GM21360 (cell line): ENCODE data around the gene HOGA1.

Source experiments
- ATAC-seq: cut with Tn5 transposase; IDR thresholded peaks from one replicate; pipeline ENCODE4 v1.9.1; 2021; ENCODE audit warnings: mild to moderate bottlenecking, moderate library complexity; ENCODE audit not compliant: unreplicated experiment

The HOGA1 gene

DNA sequence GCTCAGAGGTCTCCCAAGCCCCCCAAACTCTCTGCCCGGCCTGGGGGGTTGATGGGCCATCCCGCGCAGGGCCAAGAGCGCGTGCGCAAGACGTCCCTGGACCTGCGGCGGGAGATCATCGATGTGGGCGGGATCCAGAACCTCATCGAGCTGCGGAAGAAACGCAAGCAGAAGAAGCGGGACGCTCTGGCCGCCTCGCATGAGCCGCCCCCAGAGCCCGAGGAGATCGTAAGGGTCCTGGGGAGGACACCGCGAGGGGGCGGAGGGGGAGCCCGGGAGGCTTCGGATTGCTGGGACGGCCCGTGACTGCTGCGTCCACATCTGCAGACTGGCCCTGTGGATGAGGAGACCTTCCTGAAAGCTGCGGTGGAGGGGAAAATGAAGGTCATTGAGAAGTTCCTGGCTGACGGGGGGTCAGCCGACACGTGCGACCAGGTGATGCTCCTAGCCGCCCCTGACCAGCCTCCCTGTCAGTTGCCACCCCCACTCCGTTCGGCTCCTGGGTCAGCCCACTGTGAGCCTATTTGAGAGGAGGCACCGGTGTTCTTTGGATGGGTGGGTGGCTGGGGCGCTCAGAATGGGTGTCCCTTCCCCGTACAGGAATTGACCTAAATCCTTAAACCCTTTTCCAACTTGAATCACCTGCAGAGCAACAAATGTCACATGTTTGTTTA is 5.9 kb upstream of the HOGA1 start:
- ATAC-seq: no peak

DNA sequence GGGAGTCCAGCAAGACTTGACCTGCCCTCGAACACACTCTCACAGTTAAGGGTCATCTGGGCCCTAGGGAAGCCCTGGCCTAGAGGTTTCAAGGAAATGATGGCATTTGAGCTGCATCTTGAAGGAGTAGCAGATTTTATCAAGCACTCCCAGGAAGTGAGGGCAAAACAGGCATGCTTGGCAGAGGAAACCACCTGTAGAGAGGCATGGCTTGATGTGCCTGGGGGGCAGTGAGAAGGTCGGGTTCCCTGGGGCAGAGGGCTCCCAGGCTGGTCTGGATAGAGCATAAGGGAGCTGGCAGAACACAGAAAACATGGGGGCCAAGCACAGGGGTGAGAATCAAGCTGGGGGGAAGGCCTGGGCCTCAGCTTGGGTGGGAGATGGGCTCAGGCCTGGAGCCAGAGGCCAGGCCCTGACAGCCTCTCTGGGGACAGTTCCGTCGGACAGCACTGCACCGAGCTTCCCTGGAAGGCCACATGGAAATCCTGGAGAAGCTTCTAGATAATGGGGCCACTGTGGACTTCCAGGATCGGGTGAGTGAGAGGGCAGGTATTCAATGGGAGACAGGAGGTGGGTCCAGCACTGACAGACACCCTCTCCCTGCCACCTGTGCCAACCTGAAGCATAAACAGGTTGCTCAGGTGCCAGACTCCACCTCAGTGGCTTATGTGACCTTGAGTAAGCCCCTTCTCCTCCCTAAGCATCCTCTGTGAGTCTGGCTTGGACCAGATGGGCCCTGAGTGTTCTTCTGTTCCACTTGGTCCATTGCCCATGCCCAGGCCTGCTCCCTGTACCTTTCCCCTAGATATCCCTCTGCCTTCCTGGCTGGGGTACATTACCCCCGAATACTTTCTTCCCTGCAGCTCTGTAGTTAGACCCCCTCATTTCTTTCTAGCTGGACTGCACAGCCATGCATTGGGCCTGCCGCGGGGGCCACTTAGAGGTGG is 3.5 kb upstream of the HOGA1 start:
- no peak for ATAC-seq

DNA sequence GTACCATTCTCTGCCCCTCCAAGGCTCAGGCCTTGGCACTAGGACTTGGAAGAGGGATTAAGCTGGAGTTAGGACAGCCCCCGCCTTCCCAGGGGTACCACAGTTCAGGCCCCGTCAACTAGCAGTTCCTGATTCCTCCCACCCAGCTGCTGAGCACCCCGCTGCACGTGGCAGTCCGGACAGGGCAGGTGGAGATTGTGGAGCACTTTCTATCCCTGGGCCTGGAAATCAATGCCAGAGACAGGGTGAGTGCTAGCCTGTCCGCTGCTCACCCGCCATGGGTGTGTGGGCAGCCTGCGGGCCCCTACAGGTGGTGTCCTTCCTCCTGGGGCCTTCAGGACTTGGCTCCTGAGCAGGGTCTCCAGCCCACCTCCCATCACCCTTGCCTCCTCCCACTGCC is 2.0 kb upstream of the HOGA1 start:
- ATAC-seq: no peak

DNA sequence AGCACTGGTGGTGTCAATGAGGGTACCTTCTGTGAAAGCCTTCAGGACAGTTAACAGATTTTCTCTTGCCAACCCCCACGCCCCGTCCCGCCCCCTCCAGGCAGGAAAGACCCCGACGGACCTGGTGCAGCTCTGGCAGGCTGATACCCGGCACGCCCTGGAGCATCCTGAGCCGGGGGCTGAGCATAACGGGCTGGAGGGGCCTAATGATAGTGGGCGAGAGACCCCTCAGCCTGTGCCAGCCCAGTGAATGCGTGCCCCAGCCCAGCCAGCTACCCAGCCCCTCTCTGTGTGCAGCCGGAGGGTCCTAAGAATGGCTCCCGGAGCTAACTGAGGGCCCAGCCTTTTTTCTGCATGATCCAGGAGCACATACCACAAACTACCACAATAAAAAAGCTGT is 713 bp upstream of the HOGA1 start:
- no peak for ATAC-seq

DNA sequence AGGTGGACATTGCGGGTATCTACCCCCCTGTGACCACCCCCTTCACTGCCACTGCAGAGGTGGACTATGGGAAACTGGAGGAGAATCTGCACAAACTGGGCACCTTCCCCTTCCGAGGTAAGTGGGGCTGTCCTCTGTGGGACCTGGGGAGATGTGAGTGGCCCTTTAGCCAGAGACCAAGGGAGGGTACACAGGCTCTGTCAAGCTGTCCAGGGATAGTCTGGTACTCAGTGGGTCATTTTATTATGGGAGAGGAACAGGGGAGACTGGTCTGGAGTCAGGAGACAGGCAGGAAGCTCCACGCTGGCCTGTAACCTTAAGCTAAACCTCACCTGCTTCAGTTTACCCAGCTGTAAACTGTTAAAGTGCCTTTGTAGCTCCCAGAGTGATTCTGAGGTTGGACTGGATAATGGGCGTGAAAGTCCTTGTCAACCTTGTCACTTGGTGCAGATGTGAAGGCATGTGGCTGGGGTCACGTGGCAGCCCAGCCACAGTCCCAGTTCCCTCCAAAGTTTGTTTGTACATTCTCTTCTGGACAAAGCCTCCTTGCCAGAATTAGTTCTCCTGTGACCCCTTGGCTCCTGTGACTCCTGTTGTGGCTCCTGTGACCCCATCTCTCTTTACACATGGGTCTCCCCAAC is 729 bp downstream of the HOGA1 start:
- no peak for ATAC-seq

DNA sequence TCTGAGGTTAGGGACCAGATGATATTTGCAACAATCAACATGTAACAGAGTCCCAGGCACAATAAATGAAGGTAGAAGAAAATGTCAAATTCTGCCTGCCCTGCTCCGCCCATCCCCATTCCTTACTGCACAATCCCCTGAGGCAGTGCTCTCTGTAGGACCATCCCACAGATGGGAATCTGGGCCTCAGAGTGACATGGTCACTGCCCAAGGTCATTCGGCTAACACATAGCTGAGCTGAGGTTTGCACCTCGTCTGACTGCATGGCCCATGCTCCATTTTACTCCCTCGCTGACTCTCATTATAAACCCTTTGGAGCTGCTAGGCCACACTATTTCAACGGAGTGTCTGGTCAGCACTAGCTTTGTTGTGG is 1.2 kb downstream of the HOGA1 start:
- no peak for ATAC-seq

DNA sequence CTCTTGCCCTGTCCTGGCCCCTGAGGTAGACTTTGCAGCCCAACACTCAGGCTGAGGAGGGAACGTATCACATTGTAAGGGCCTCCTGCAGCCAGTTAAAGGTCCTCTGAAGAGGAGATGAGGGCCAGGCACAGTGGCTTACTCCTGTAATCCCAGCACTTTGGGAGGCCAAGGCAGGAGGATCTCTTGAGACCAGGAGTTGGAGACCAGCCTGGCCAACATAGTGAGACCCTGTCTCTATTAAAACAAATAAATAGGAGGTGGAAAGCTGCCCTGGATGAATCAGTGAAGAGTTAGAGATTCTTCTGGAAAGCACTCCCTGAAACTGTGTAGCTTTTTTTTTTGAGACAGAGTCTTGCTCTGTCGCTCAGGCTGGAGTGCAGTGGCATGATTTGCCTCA is 3.0 kb downstream of the HOGA1 start:
- no peak for ATAC-seq

DNA sequence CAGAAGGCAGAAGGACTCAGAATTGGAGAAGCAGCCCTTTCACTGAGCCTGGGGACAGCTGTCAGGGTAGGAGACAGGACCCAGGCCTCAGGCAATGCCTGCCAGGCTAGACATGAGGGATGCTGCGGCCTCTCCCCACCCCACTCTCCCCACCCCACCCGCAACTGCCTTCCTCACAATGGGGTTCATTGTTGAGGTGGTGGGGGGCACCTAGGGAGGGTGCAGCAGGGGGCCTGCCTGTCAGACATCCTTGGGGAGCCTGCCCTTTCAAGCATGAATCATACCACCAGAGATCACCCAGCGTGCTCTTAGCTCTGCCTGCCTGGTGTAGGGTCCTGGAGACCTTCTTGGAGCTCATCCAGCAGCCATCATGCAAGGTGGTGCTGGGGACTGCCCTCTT is 5.3 kb downstream of the HOGA1 start, which contains the start of gene C10orf62:
TSS of gene C10orf62 (plus strand) at position 243 of the 400 bp plus-strand sequence. CDS start 177 bp downstream, outside the sequence.
- no peak for ATAC-seq

DNA sequence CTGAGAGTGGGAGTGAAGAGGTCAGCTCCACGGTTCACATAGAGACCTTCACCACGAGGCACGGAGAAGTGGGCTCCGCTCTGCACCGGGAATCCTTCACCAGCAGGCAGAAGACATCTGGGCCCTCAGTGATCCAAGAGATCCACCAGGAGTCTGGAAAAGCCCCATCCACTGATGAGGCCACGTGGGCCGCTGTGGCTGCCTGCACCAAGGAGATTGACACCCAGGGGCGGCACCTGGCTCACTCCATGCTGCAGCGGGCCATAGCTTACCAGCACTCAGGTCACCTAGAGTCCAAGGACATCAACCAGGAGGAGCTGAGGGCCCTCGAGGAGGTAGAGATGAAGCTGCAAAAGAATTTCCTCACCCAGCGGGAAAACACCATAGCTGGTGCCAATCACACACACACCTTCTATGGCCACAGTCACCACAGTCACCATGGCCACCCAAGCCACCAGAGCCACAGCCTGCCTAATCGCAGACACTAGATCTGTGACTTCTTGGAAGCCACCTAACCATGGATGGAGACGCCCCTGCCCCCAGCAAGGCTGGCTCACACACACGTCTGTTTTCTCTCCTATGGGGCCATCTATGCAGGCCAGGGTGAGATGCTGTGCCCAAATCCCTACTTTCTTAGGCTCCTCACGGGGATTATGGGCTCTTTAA is 6.0 kb downstream of the HOGA1 start:
- no peak for ATAC-seq

DNA sequence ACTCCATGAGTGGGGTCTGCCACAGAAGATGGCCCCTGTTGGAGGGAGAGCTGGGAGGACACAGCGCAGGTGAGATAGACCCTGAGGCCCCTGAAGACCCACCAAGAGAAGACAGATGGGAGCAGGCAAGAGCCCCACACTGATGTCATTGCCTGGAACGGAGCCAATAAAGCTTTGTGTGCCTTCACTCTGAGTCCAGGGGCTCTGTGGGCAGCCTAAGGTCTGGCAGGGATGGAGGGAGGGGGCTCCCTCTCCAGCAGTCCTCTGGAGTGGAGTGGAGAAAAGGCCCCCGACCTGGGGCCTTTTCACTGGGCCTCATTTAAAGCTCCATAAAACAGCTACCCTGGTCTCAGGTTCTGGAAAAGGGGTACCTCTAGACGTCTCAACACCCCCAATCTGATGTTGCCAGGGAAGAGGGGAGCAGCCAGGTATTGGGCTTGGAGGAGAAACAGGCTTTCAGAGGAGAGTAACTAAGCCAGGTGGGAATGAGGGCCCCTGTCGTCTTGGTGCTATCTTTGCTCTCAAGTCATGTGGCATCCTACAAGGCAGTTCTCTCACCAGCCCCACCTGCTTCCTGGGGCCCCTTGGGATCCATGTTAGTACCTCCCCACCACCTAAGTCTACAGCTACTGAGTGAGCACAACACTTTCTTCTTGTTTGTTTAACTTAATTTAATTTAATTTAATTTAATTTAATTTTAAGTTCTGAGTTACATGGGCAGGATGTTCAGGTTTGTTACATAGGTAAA is 6.7 kb downstream of the HOGA1 start:
- ATAC-seq: no peak

DNA sequence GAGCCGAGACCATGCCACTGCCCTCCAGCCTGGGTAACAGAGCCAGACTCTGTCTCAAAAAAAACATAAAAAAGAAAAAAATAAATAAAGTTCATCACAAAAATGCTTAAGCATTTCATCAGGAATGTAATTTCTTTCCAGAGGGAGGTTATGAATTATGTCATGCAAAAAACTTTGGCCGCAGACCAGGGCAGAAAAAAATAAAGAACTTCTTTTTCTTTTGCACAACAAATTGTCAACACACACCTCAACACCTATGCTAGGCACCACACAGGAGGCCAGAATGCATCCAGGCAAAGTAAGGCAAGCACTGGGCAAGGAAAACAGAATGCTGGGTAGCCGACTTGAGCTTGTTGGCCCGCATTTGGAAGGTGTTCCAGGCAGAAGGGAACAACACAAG is 9.2 kb downstream of the HOGA1 start:
- ATAC-seq: no peak

DNA sequence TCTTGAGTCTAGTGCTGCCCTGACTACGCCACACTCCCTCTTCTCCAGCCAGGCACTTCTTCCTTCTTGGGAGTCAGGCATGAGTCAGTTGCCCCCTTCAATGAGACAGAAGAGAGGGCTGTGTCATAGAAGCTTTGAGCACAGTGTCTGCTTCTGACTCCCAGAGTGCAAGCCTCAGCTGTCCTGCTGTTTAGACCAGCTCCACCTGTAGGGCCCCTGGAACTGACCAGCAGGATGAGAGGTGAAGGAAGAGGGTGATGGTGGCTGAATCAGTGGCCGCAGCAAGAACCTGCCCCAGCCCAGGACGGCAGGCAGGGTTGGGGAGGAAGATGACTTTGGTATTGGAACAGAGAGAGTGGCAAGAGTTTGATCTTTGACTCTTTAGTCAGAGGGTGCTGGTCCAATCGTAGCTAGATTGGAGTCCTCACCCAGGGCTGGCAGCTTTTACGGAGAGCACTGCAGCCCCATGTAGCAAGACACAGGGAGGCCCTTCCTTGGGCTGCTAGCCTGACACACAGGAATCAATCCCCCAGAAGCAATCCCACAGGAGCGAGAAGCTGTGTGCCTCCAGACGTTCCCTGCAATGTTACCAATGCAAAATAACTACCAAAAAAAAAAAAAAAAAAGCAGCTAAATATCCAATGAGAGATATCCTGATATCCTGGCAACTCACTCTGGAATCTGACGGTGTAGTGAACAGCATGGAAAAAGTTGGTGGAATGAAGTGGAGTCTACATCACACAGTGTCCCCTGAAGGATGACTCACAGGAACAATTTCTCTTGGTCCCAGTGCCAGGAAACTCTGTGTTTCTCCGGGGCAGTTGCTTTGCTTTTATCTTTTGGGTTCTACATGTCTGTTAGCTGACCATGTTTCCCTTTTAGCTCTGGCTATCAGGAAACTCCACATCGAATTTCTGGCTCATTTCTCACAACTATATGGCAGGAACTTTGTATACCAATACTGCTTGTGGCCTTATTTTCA is 12.2 kb downstream of the HOGA1 start:
- no peak for ATAC-seq

DNA sequence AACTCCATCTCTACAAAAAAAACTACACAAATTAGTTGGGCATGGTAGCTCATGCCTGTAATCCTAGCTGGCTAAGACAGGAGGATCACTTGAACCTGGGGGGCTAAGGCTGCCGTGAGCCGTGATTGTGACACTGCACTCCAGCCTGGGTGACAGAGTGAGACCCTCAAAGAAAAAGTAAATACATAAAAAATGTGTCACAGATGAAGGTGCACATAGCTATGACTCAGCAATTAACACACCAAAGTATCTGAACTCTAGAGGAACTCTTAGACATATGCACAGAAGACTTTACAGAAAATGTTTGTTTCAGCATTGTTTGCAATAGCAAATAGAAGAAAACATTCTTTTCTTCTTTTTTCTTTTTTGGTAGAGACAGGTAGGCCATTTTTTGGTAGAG is 13.6 kb downstream of the HOGA1 start:
- no peak for ATAC-seq

DNA sequence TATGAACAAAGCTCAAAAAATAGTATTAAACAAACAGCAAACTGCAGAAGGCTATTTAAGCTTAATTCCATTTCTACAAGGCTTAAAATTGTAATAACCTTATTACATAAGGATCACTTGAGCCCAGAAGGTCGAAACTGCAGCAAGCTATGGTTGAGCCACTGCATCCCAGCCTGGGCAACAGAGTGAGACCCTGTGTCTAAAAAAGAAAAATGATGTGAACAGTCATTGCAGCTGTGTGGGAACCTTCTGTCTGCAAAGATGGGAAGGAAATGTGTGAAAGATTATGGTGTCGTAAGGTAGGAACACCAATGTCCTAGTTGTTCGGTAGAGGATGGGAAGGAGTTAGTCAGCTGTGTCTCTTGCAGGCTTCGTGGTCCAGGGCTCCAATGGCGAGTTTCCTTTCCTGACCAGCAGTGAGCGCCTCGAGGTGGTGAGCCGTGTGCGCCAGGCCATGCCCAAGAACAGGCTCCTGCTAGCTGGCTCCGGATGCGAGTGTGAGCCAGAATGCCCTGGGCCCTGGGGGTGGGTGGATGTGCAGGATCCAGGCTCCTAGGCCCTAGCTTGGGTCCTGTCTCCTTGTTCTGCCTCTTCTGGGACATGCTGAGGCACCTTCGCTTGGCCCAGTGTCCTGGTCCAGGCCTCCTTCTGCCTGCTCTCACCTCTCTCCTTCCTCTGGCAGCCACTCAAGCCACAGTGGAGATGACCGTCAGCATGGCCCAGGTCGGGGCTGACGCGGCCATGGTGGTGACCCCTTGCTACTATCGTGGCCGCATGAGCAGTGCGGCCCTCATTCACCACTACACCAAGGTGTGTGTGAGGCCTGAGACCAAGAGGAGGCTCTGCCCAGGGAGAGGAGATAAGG is 14.4 kb downstream of the HOGA1 start:
- no peak for ATAC-seq

DNA sequence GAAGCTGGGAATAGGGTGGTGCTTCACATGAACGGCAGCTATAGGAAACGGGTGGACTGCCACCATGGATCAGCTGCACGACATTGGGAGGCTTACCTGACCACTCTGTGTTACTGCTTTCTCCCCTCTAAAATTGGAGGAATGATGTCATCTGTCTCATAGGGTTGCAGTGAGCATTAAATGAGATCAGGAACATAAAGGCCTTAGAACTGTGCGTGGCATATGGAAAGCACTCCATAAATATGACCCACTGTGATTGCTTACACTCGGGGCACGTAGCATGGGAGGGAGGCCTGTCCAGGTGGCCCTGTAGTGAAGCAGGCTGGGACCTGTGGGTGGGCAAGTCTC is 15.1 kb downstream of the HOGA1 start:
- ATAC-seq: no peak

DNA sequence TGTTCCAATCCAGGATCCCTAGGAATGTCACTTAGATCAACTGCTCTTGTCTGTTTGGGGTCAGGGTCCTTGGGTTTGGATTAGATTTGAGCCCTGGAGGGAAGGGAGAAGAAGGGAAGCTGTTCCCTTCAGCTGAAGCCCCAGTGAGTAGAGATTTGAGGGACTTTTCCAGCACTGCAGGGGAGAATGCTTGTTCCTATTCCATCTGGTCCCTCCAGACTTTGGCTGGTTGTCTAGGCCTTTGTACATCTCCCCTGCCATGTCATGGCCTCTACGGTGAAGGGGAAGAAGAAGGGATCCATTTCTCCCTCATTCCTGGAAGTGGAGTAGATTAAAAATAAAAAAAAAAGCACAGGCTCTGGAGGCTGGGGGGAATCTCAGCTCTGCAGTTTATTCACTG is 16.4 kb downstream of the HOGA1 start:
- ATAC-seq: no peak

DNA sequence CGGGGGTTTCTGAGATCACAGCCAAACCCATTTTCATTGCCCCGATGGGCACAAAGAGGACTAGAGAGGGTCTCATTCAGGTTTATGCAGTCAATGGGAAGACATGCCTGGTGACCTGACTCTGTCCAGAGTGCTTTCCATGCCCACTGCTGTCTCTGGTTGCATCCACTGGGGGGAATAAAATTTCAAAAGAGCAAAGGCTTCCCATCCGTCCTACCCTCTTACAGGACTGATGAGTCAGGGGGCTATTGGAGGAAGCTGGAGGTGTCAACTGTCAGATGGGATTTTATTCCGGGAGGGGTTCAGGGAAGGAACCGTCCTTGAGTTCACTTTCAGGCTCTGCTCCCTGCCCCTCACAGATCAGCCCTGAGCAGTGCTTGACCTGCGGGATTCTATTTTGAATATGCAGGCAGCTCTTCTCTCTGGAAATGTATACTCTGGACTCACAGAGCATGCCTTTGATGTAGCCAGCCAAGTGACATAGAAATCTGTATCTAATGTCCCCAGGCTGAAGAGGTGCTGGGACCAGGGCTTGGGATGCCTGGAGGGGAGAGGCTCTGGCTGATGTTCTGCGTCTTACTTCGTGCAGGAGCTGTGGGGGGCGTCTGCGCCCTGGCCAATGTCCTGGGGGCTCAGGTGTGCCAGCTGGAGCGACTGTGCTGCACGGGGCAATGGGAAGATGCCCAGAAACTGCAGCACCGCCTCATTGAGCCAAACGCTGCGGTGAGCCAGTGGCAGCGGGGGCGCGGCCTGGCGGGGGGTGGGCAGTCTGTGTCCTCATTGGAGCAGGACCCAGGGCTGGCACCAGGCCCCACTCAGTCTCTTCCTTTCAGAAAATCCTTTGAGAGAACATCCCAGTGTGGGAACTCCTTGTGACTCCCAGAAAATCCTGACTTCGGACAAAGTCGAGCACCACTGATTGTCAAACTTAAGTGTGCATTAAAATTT is 17.4 kb downstream of the HOGA1 start:
- no peak for ATAC-seq
